ENCODE data around the gene FMO1.
A peak's percentile ranks its signal among the peaks of the same experiment; 100 is the strongest.

Gene FMO1, protein sequence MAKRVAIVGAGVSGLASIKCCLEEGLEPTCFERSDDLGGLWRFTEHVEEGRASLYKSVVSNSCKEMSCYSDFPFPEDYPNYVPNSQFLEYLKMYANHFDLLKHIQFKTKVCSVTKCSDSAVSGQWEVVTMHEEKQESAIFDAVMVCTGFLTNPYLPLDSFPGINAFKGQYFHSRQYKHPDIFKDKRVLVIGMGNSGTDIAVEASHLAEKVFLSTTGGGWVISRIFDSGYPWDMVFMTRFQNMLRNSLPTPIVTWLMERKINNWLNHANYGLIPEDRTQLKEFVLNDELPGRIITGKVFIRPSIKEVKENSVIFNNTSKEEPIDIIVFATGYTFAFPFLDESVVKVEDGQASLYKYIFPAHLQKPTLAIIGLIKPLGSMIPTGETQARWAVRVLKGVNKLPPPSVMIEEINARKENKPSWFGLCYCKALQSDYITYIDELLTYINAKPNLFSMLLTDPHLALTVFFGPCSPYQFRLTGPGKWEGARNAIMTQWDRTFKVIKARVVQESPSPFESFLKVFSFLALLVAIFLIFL

GRCh38 chr1:171248302-171248701 lies at the start of gene FMO1:
TSS of gene FMO1 (plus strand) at chr1:171248494. CDS start at chr1:171258088, 9,594 bp downstream.
- no peak for TF ChIP-seq CTCF (IDR thresholded peaks at IDR 0.05)
- peaks cover 0 to 3% of the 10 kb centered on the region in 2 donors for H3K27me3 ChIP-seq
- intact Hi-C loops (cut with DNase I; ENCODE audit: low total_unique reads) = loop anchor here (5.0 kb wide), 1 partner anchor 59 kb away; no protein-coding TSS in a partner anchor
- no peak within 1 kb of the TSS for H3K4me3 ChIP-seq
- H3K27ac ChIP-seq = no peak within 1 kb of the TSS
- no peak for DNase-seq
- H3K9me3 ChIP-seq = no peaks in the 10 kb centered on the region
- H3K4me1 ChIP-seq = peaks cover 0 to 8% (median 0%) of the 10 kb centered on the region in 4 donors
- no peaks in the 10 kb centered on the region for H3K36me3 ChIP-seq

- H3K9me3 ChIP-seq = no peaks in the 10 kb centered on the region
- no peaks in the 10 kb centered on the region for H3K27me3 ChIP-seq
- intact Hi-C loops (cut with DNase I; ENCODE audit: low total_unique reads) = loop anchor here (2.0 kb wide), 1 partner anchor 43 kb away; no protein-coding TSS in a partner anchor
- peaks cover 44 to 65% (median 57%) of the 10 kb centered on the region in 3 donors for H3K36me3 ChIP-seq
- H3K27ac ChIP-seq = no peak overlapping the region
- no peak overlapping the region for H3K4me3 ChIP-seq
- peaks cover 0 to 6% (median 0%) of the 10 kb centered on the region in 4 donors for H3K4me1 ChIP-seq
- no peak for TF ChIP-seq CTCF (IDR thresholded peaks at IDR 0.05)
- DNase-seq = no peak
Observed at GRCh38 chr1:171204296-171204695, 44.0 kb upstream of the FMO1 start.

DNA sequence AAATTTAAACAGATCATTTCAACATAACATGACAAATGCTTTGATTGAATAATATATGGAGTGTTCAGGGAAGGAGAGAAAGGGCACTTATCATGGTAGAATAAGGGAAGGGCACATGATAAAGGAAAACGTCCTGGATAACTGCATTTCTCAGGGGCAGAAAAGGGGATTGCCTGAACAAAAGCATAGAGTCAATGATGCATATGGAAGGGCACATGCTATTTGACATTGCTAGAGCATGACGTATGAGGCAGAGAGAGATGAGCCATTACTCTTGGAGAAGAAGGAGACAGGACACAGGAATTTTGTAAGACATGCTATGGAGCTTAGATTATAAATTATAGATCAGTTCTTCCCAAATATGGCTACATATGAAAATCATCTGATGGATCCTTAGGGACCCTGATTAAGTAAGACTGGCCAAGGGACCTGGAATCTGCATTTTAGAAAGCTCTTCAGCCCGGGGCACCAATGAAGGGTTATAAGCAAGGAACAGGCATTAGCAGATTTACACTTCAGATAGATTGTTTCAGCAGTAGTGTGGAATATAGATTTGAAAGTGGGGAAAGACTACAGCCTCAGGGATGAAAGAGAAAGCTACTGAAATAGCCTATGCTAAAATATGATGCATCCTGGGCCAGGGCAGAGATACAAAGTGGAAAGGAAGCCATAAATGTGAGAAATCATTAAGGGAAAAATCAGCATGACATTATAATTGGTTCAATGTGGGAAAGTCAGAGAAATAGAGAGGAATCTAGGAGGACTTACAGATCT lies 41.9 kb upstream of the FMO1 start:
- Histone ChIP-seq H3K9me3 (no peaks in the 10 kb centered on the region), H3K4me1 (peaks cover 0 to 10% (median 4%) of the 10 kb centered on the region in 4 donors), H3K27ac (no peak overlapping the region), H3K4me3 (no peak overlapping the region), H3K27me3 (no peaks in the 10 kb centered on the region), H3K36me3 (peaks cover 31 to 44% (median 37%) of the 10 kb centered on the region in 3 donors)
- DNase-seq = no peak
- intact Hi-C loops (cut with DNase I; ENCODE audit: low total_unique reads) = no loop called here
- no peak for TF ChIP-seq CTCF (IDR thresholded peaks at IDR 0.05)

DNA sequence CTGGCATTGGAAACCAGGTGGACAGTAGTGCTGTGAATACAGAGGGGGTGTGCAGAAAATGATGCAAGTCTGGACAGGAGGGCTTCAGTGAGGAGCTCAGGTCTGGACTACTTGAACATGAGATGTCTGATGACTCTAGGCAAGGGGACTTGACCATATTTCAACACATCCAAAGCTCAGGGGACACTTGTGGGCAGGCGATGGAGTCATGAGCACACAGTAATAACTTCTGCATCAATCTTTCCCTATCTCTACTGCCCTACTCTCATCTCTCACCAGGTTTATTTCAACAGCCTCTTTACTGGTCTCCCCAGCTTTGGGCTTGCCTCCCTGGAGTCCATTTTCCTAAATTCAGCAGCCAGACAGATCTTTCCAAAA lies 41.3 kb upstream of the FMO1 start:
- intact Hi-C loops (cut with DNase I; ENCODE audit: low total_unique reads) = no loop called here
- TF ChIP-seq CTCF (IDR thresholded peaks at IDR 0.05) = no peak
- no peak overlapping the region for H3K27ac ChIP-seq

GRCh38 chr1:171207377-171207776 lies 40.9 kb upstream of the FMO1 start:
- no peak overlapping the region for H3K4me3 ChIP-seq
- DNase-seq = no peak
- H3K4me1 ChIP-seq = peaks cover 0 to 10% (median 4%) of the 10 kb centered on the region in 4 donors
- H3K27ac ChIP-seq = no peak overlapping the region
- no peaks in the 10 kb centered on the region for H3K9me3 ChIP-seq
- TF ChIP-seq CTCF (IDR thresholded peaks at IDR 0.05) = no peak
- peaks cover 26 to 35% (median 31%) of the 10 kb centered on the region in 3 donors for H3K36me3 ChIP-seq
- intact Hi-C loops (cut with DNase I; ENCODE audit: low total_unique reads) = no loop called here
- H3K27me3 ChIP-seq = no peaks in the 10 kb centered on the region

More for the DNA sequence above, 41.3 kb upstream of the FMO1 start:
- Histone ChIP-seq H3K36me3 (peaks cover 26 to 38% (median 32%) of the 10 kb centered on the region in 3 donors), H3K27me3 (no peaks in the 10 kb centered on the region), H3K4me3 (no peak overlapping the region), H3K9me3 (no peaks in the 10 kb centered on the region), H3K4me1 (peaks cover 0 to 10% (median 4%) of the 10 kb centered on the region in 4 donors)
- DNase-seq = peak; percentile 76 to 79
